BJ (cell line): Measurements from ENCODE around the gene ZNHIT3. TPM values are rescaled to one million over a fixed set of nuclear protein-coding genes. Genes with fewer than 3 reads are reported as not detected.

Source experiments
- CTCF ChIA-PET: fragments of 350-600 bp; formaldehyde crosslinking; extraction: SDS; loops from one replicate; lab custom pipeline; 2021; ENCODE audit warnings: antibody characterized with exemption, inconsistent platforms; lab: Yijun Ruan, JAX
- POLR2A ChIA-PET: fragments of 300-600 bp; sonication (Branson Sonifier 250); formaldehyde crosslinking; extraction: SDS; loops from one replicate; lab custom pipeline; 2021; ENCODE audit warnings: antibody characterized with exemption; lab: Charles Lee
- DNase-seq: peaks from one replicate; pipeline ENCODE4 v3.0.0-alpha.2; 2011; ENCODE audit warnings: low read depth
- H3K27me3 ChIP-seq: 2 replicates; pipeline ENCODE4 v1.6.0; 2011; ENCODE audit warnings: low read length; ENCODE audit not compliant: control insufficient read depth, insufficient read depth
- H3K36me3 ChIP-seq: 2 replicates; pipeline ENCODE4 v1.5.1; 2011; ENCODE audit warnings: low read length; ENCODE audit not compliant: control insufficient read depth, insufficient read depth
- H3K4me3 ChIP-seq: 2 replicates; pipeline ENCODE4 v1.5.1; 2011; ENCODE audit warnings: low read depth, mild to moderate bottlenecking, control low read depth, low read length
- CTCF ChIP-seq: IDR thresholded peaks from 2 replicates; pipeline ENCODE4 v1.5.1; 2011; ENCODE audit warnings: low read depth, mild to moderate bottlenecking, control low read depth, inconsistent platforms, low read length, moderate library complexity; ENCODE audit not compliant: insufficient read depth
- polyA plus RNA-seq: library from polyadenylated mRNA; depleted of rRNA; stranded (reverse); fragments of >200 nt; gene quantifications from 2 replicates; pipeline ENCODE4 v1.2.3, GENCODE V29; 2011

The ZNHIT3 gene
- polyA plus RNA-seq, 1 experiment: 43.6 TPM

GRCh38 chr17:36498155-36498554 is 11.7 kb downstream of the ZNHIT3 start:
- ChIA-PET POLR2A (no interaction called here), CTCF (interaction anchor here (1.8 kb wide), 1 partner anchor 15 kb away, joined by 9 read pairs; no protein-coding TSS in a partner anchor)
- peaks cover 13% of the 10 kb centered on the region for H3K36me3 ChIP-seq
- no peak overlapping the region for H3K4me3 ChIP-seq
- H3K27me3 ChIP-seq: no peaks in the 10 kb centered on the region
- TF ChIP-seq CTCF: no peak
- no peak for DNase-seq

- POLR2A ChIA-PET: no interaction called here
- H3K27me3 ChIP-seq: no peaks in the 10 kb centered on the region
- no peak for TF ChIP-seq CTCF
- H3K4me3 ChIP-seq: no peak overlapping the region
- peaks cover 14% of the 10 kb centered on the region for H3K36me3 ChIP-seq
- DNase-seq: no peak
- CTCF ChIA-PET: interaction anchor here (0.7 to 1.8 kb wide), 2 partner anchors 16 to 17 kb away, joined by 3 to 9 read pairs; no protein-coding TSS in a partner anchor
Observed at GRCh38 chr17:36498560-36499300, 12.2 kb downstream of the ZNHIT3 start.

GRCh38 chr17:36500745-36501225 is 14.3 kb downstream of the ZNHIT3 start:
- DNase-seq: no peak
- ChIA-PET POLR2A (no interaction called here), CTCF (interaction anchor here (0.6 kb wide), 3 partner anchors 13 to 579 kb away, joined by 3 read pairs; no protein-coding TSS in a partner anchor)
- no peak for TF ChIP-seq CTCF
- Histone ChIP-seq H3K27me3 (no peaks in the 10 kb centered on the region), H3K4me3 (no peak overlapping the region), H3K36me3 (peaks cover 23% of the 10 kb centered on the region)

GRCh38 chr17:36501351-36501750 is 14.9 kb downstream of the ZNHIT3 start:
- Histone ChIP-seq H3K36me3 (peaks cover 25% of the 10 kb centered on the region), H3K4me3 (no peak overlapping the region), H3K27me3 (no peaks in the 10 kb centered on the region)
- POLR2A ChIA-PET: no interaction called here
- DNase-seq: no peak
- no peak for TF ChIP-seq CTCF
- CTCF ChIA-PET: interaction anchor here (0.6 kb wide), 1 partner anchor 13 kb away, joined by 3 read pairs; no protein-coding TSS in a partner anchor

- Histone ChIP-seq H3K36me3 (peaks cover 25% of the 10 kb centered on the region), H3K27me3 (no peaks in the 10 kb centered on the region), H3K4me3 (no peak overlapping the region)
- no peak for DNase-seq
- POLR2A ChIA-PET: no interaction called here
- CTCF ChIA-PET: no interaction called here
- TF ChIP-seq CTCF: no peak
Observed at GRCh38 chr17:36501963-36502362, 15.5 kb downstream of the ZNHIT3 start.
